Lower leg skin (tissue), 3 donors: Measurements from ENCODE around the gene CAPN9.

ENCODE experiments used
- POLR2A ChIP-seq, 2 donors: fragments of 450-650 bp; IDR thresholded peaks; one replicate each; pipeline ENCODE4 v1.6.1; 2016 to 2017; ENCODE audit warnings: antibody characterized with exemption in 2 of 2, mild to moderate bottlenecking in 1 of 2, moderate library complexity in 1 of 2
- TF ChIP-seq, protein P1 (sequence below), 3 donors: fragments of 450-650 bp; IDR thresholded peaks; one replicate each; pipeline ENCODE4 v1.5.1; 2016; ENCODE audit warnings: antibody characterized with exemption in 3 of 3, mild to moderate bottlenecking in 3 of 3, moderate library complexity in 2 of 3

DNA sequence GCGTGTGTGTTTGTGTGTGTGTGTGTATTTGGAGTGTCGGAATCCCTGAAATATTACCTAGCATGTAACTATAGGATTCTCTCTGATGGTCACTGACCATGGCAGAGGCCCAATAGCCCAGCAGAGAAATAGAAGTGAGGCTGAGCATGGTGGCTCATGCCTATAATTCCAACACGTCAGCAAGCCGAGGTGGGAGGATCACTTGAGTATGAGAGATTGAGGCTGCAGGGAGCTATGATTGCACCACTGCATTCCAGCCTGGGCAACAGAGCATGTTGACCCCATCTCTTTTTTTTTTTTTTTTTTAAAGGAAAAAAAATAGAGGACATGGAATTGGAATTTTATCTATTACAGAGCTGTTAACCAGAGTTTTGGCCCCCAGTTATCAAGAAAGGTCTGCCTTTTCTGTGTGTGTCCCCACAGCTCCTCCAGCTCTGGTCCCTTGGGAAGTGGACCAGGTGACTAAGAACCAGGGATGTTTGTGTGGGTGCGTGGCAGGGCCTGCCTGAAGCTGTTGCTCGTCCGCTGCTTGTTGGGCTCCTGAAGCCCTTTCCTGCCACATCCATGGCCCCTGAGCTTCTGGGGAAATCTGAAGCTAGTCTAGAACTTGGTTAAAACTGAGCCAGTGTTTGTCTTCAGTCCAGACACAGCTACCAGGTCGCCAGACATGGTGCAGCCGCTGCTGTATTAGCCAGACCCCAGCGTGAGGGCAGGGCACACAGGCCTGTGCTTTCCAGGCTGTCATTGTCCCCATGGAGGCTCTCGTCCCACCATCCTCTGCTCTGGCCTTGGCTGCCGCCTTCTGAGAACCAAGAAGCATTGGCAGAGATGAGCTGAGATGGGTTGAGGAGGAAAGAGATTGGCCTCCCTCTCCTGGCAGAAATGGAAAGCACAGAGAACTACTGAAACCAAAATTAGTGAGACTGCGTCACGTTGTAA, 25.5 kb downstream of the CAPN9 start:
- no peak for TF ChIP-seq POLR2A (IDR thresholded peaks at IDR 0.05)
- TF ChIP-seq, protein P1, sequence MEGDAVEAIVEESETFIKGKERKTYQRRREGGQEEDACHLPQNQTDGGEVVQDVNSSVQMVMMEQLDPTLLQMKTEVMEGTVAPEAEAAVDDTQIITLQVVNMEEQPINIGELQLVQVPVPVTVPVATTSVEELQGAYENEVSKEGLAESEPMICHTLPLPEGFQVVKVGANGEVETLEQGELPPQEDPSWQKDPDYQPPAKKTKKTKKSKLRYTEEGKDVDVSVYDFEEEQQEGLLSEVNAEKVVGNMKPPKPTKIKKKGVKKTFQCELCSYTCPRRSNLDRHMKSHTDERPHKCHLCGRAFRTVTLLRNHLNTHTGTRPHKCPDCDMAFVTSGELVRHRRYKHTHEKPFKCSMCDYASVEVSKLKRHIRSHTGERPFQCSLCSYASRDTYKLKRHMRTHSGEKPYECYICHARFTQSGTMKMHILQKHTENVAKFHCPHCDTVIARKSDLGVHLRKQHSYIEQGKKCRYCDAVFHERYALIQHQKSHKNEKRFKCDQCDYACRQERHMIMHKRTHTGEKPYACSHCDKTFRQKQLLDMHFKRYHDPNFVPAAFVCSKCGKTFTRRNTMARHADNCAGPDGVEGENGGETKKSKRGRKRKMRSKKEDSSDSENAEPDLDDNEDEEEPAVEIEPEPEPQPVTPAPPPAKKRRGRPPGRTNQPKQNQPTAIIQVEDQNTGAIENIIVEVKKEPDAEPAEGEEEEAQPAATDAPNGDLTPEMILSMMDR (IDR thresholded peaks at IDR 0.05) = no peak
